ELF-1 (cell line): ENCODE results near the gene TINAGL1.
"Not testable (repeated sequence)": the region's sequence is repeated elsewhere in the genome, so short reads cannot be mapped to it uniquely, and the experiment has no call there.

ENCODE experiments used
- DNase-seq: peaks from one replicate; pipeline ENCODE4 v3.0.0-alpha.2; 2016; ENCODE audit warnings: low read depth, low spot score

Gene TINAGL1

DNA sequence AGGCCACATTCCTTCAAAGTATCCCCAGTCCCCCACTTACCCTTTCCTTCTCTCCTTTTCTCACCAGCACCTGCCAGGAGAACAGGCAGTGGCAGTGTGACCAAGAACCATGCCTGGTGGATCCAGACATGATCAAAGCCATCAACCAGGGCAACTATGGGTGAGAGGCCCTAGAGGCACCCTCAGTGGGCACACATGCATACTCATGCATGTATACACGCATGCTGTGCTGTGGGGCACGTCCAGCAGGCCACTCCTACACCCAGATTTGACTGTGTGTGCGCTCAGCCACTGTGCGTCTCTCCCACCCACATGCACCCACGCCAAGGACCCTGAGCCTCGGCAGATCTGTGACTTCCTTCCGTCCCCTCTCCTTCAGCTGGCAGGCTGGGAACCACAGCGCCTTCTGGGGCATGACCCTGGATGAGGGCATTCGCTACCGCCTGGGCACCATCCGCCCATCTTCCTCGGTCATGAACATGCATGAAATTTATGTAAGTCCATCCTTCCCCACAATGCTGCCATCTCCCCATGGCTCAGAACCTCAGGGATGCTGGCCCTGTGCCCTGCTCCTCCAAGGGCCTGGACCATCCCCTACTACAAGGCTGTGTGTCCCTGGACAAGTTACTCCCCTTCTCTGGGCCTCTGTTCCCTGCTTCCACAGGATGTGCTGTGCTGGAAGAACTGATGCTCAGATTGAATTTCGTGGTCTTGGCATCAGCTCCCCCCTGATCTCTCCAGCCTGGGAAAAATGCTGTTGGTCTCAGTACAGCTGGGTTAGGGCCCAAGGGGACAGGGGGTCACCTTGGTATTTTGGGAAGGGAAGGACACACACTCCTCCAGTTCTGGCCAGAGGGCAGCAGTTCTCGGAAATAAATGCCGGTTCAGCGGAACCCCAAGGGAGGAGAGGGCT is 7.0 kb downstream of the TINAGL1 start:
- no peak for DNase-seq

DNA sequence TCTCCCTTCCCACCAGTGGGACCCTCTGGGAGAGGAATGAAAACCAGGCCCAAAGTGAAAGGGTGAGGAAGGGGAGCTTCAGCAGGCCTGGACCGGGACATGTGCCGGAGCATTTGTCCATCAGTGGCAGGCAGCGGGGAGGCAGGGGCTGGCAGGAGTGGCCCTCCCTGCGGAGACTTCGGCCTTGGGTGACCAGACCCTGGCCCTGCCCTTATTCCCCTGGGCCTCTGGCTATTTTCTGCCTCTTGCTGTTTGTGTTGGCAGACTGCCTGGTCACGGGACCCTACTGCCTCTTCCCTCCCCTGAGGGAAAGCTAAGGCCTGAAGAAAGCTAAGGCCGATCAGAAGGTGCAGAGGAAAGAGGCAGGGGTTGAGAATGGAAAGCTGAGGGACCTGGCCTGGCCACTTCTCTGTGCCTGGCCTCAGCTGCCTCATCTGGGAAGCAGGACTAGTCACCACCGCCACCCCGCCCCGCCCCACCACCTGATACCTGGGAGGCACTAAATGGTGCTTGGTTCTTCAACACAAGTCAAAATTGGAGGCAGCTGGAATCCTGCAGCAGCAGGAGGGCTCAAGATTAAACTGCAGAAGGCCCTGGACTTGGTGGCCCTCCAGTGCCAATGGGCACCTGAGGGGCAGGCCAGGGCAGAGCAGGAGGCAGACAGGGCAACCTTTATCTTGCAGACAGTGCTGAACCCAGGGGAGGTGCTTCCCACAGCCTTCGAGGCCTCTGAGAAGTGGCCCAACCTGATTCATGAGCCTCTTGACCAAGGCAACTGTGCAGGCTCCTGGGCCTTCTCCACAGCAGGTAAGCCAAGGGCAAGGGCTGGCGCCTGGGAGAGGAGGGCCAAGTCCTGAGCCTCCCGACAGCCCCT is 7.9 kb downstream of the TINAGL1 start:
- DNase-seq: no peak

DNA sequence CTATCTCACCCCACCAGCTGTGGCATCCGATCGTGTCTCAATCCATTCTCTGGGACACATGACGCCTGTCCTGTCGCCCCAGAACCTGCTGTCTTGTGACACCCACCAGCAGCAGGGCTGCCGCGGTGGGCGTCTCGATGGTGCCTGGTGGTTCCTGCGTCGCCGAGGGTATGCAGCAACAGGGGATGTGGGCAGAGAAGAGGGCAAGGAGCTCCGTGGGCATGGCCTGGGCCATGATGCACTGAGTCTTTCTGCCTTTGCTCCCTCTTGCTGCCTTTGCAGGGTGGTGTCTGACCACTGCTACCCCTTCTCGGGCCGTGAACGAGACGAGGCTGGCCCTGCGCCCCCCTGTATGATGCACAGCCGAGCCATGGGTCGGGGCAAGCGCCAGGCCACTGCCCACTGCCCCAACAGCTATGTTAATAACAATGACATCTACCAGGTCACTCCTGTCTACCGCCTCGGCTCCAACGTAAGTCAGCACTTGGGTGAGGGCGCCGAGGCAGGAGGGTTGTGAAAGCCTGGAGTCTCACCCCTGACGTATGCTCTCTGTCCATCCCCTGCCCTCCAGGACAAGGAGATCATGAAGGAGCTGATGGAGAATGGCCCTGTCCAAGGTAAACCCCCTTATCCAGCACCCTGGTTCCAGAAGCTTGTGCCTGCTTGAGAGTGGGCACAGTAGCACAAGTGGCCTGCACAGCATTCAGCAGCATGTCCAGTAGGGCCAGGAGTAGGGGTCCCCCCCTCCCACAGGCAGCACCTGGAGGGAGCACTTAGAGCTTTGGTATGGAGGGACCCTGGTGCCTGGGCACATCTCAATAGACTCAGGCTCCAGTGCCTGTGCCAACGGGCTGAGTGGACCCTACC is 8.8 kb downstream of the TINAGL1 start:
- DNase-seq: no peak

DNA sequence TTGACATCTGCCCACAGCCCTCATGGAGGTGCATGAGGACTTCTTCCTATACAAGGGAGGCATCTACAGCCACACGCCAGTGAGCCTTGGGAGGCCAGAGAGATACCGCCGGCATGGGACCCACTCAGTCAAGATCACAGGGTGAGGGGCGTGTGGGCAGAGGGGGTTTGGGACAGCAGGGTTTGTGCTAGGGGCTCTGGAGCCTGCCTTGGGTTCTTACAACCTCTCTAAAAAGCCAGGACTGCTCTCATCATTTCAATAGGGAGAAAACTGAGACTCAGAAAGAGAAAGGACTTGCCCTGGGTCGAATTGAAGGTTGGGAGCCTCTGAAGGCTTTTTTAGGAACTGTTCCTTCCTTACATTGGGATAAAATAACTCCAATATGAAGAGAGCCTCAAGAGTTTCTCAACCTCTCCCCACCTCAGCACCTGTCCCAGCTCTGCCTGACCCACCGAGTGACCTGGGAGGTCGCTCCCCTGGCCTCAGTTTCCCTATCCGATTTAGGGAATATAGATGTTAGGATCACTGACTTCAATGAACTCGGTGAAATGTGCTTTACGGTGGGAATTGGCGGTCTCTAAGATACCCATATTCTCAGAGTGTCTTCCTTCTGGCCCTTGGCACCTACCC is 9.5 kb downstream of the TINAGL1 start:
- DNase-seq: no peak

DNA sequence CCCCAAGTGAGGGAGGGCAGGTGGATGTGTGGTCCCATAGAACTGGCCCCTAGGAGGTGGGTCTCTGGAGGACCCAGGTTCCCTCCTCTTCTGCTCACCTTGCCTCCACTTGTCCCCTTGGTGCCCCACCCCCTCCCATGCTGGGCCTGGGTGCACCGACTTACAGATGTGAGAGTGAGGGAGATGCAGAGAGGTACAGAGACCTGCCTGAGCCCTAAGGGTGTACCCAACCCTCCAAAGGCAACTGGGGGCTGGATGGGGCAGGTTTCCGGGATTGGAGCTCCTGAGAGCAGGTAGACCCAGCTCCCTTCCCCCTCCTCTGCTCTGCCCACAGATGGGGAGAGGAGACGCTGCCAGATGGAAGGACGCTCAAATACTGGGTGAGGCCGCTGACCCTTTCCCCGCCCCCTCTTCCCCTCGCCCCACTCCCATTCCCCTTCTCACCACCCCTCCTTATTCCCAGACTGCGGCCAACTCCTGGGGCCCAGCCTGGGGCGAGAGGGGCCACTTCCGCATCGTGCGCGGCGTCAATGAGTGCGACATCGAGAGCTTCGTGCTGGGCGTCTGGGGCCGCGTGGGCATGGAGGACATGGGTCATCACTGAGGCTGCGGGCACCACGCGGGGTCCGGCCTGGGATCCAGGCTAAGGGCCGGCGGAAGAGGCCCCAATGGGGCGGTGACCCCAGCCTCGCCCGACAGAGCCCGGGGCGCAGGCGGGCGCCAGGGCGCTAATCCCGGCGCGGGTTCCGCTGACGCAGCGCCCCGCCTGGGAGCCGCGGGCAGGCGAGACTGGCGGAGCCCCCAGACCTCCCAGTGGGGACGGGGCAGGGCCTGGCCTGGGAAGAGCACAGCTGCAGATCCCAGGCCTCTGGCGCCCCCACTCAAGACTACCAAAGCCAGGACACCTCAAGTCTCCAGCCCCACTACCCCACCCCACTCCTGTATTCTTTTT is 10.3 kb downstream of the TINAGL1 start:
- DNase-seq: no peak

DNA sequence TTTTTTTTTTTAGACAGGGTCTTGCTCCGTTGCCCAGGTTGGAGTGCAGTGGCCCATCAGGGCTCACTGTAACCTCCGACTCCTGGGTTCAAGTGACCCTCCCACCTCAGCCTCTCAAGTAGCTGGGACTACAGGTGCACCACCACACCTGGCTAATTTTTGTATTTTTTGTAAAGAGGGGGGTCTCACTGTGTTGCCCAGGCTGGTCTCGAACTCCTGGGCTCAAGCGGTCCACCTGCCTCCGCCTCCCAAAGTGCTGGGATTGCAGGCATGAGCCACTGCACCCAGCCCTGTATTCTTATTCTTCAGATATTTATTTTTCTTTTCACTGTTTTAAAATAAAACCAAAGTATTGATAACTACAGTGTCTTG is 11.0 kb downstream of the TINAGL1 start:
- not testable (repeated sequence) for DNase-seq

DNA sequence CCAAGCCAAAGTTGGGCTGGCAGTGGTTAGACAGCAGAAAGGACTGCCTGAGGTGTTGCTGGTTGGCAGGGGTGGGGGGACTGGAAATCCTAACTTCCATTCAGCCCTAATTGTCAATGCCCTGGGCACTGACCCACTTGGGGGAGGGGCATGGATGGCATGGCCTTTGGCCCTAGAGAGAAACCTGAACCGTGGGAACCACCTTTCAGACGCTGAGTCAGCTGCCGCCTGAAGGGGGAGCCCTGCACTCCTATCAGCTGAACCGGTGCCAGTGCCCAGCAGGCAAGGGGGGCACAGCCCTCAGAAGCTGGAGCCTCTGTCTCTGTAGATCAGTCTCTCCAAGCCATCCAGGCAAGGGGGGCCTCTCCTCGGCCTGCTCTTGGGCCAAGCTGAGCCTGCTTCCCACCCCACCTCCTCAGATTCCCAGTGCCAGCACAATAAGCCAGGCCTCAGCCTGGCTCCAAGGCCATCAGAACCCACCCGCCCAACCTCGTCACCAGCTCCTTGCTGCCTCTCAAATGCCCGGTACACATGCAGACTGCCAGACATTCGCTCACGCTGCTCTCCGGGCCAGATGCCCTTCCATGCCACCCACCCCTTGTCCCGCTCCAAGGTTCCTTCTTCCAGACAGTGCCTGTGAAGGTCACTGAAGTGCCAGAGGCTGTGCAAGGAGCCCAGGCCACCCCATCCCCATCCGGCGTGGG is 11.6 kb downstream of the TINAGL1 start:
- peak; percentile 92 for DNase-seq

DNA sequence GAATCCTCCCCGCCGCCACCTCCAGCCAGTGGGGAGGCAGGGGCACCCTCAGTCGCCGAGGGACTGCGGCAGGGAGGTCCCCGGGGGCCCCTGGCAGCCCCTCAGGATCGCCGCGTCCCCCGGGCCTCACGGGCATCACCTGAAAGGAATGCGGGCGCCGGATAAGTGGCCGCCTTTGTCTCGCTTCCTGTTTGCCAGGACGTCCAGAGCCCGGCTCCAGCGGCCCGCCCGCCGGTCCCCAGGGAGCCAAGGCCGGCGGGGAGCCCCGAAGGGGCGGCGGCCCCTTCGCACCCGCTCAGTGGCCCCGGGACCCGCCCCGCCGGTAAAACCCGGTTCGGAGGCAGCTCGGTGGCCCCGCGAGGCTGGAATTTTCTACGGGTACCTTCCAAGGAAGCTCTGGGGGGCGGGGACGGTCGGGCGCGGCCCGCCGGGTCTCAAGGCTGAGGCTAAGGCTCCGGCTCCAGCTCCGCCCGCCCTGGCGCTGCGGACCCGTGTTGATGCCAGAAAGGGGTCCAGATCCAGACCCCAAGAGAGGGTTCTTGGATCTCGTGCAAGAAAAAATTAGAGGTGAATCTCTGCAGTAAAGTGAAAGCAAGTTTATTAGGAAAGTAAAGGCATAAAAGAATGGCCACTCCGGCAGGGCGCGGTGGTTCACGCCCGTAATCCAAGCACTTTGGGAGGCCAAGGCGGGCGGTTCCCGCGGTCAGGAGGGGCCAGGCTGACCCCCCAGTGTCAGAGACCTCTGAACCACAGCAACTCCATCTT is 12.6 kb downstream of the TINAGL1 start:
- peak; percentile 68 for DNase-seq

DNA sequence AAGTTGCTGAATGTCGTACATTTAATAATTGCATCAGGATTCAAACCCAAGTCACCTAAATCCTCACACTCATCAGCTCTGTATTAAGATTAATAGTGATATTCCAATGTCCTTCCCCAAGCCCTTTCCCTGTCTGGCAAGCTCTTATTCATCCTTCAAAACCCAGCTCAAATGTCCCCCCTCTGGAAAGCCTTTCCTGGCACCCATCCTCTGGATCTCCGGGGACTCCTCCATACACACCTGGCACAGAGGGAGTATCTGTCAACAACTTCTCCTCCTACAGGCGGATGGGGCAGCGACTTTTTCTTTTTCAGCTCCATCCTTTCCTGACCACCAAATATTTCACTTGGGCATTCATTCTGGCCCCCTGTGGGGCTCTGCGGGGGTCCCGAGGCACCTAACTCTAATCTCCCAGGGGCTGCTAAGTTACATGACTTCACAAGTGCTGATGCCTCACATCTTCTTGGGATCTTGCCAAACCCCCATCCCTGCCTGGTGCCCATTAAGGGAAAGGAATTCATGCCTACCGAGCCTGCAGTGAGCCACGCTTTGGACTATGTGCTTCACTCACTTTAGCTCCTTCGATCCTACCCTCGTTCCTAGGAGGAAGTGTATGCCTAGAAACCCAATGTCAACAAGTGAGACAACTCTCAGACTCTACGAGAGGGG is 15.2 kb downstream of the TINAGL1 start:
- DNase-seq: no peak

DNA sequence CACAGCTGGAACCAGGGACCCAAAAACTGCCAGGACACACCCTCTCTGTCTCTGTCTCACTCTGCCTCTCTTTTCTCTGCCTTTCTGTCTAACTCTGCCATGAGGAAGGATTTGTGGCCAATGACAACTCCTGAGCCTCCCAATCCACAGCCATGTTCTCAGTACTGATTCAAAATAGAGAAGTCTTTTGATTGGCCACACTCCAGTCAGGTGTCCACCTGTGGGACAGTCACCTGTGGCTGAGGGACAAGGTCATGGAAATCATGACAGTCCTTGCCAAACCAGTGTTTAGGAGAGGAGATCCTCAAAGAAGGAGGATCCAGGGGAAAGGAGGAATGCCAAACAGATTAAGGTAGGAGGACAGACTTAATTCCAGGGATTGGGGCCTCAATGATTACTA is 15.8 kb downstream of the TINAGL1 start:
- no peak for DNase-seq

DNA sequence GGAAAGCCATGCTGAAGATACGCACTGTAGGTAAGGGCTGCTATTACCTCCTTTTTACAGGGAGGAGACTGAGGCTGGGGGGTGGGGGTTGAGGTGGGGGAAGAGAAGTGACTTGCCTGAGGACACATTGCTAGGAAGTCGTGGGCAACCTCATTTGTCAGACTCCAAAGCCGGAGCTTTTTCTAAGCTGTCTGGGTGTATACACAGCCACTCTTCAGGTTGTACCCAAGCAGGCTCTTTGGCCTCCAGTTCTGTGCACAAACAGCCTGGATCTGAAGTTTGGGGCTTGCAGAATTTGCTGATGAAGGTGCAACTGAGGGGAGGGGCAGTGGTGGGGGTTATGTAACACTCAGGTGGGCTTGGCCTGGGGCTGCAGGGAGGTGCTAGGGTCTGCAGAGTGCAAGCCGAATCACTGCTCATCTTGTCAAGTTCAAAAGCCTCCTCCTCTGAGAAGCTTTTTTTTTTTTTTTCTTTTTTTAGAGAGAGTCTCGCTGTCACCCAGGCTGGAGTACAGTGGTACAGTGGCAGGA is 16.9 kb downstream of the TINAGL1 start:
- DNase-seq: no peak

DNA sequence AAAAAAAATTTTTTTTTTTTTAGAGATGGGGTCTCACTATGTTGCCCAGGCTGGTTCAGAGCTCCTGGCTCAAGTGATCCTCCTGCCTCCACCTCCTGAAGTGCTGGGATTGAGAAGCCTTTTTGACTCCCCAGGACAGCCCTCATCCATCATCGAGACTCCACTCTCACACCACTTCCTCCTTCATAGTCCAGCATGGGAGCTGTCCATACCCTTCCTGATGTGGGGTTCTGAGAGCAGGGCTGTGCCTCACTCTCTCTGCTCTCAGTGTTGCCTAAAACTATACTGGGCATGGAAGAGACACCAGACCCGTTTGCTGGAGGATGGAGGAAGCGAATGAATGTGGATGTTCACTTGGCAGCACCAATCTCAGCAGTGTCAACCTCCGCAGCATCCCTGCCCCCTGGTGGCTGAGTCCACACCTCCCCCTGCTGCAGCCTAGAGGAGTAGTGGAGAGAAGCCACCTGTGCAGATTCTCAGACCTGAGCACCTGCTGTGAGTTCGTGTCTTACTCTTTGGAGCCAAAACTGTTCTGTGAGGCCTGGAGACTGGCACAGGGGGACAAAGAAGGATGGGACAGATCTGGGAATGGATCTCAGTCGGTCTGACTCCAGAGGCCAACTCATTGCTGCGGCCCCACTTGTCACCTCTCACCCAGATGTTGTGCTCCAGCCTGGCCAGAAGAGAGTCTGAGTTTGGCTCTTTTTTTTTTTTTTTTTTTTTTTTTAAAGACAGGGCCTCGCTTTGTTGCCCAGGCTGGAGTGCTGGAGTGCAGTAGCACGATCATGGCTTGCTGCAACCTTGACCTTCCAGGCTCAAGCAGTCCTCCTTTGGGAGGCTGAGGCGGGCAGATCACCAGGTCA is 17.7 kb downstream of the TINAGL1 start:
- DNase-seq: peak; percentile 90

DNA sequence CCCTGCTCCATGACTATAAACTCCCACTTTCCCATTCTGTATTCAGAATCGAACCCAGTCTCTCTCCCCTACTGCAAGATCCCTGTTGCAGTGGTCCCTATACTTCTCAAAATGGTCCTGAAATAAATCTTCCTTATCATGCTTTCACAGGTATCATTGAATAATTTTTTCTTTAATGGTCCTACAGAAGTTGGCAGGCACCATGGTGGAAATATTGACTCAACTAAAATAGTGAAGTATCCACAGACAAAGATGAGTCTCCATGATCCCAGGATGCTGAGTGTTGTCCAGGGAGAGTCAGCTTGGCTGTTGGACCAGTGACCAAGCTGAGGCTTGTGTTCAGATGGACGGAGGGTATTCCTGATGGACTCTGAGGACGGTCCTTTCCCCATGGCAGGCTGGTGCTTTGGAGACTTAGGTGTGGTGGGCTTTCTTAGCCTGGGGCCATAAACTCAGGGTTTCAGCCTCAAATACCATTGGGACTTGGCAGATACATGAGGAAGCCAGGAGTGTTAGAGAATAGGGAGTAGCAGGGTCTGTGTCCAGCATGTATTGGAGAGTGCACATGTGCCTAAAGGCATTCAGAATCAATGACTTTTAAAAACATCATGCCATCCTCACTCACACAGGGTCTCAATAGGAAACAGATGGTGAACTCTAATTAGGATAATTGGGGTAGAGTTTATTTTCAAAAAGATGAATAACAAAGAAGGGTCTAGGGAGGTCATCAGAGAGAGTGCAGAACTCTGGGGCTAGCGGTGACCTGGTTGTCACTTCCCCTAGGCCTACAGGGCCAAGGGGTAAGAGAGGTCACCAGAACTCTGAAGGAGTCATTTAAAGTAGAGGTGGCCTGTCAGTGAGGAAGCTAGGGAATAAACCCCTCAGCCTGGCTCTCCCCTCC is 19.8 kb downstream of the TINAGL1 start:
- DNase-seq: no peak

DNA sequence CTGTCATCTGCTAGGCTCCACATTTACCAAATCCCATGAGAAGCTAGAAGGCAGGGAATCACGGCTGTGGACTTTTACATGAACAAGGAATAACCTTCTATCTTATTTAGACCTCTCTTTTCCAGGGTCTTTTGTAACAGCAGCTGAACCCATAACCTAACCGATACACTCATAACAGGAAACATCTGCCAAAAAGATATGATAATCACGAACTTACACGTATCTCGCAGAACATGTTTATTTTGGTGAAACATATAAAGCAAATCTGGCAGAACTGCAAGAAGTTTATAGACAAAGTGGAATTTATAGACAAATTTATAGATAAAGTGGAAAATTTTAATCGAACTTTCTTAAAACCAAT is 20.4 kb downstream of the TINAGL1 start:
- no peak for DNase-seq

DNA sequence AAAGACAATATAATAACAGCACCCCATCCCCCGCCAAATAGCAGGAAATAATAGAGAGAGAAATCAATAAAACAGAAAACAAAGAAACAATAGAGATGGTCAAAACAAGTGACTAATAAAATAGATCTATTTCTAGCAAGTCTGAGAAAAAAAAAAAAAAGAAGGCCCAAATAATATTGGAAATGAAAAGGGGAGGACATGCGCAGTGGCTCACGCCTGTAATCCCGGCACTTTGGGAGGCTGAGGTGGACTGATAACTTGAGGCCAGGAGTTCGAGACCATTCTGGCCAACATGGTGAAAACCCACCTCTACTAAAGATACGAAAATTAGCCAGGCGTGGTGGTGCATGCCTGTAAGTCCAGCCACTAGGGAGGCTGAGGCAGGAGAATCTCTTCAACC is 22.7 kb downstream of the TINAGL1 start:
- no peak for DNase-seq

DNA sequence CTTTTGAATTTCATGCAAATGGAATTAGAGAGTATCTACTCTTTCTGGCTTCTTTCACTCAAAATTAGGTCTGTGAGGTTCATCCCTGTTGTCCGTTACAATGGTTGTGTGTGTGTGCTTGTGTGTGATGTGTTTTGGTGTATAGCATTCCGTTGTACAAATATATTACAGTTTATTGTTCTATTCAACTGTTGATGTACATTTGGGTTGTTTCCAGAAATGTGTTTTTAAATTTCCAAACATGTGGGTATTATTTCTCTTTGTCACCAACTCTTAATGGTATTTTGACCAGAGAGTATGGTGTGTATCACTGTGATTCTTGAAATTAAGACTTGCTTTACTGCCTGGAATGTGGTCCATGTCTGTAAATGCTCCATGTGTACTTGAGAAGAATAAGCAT is 24.3 kb downstream of the TINAGL1 start:
- no peak for DNase-seq
